Measurements from ENCODE around the gene YTHDF1.

- no peak for TF ChIP-seq ARNTL (CRISPR knock-in tag; IDR thresholded peaks at IDR 0.05; ENCODE audit: borderline replicate concordance, low read depth)
- TF ChIP-seq, protein P1, sequence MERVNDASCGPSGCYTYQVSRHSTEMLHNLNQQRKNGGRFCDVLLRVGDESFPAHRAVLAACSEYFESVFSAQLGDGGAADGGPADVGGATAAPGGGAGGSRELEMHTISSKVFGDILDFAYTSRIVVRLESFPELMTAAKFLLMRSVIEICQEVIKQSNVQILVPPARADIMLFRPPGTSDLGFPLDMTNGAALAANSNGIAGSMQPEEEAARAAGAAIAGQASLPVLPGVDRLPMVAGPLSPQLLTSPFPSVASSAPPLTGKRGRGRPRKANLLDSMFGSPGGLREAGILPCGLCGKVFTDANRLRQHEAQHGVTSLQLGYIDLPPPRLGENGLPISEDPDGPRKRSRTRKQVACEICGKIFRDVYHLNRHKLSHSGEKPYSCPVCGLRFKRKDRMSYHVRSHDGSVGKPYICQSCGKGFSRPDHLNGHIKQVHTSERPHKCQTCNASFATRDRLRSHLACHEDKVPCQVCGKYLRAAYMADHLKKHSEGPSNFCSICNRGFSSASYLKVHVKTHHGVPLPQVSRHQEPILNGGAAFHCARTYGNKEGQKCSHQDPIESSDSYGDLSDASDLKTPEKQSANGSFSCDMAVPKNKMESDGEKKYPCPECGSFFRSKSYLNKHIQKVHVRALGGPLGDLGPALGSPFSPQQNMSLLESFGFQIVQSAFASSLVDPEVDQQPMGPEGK (CRISPR knock-in tag; IDR thresholded peaks at IDR 0.05; ENCODE audit: borderline replicate concordance), result no peak
- no peak for TF ChIP-seq ZFP3 (CRISPR knock-in tag; IDR thresholded peaks at IDR 0.05)
Measured at GRCh38 chr20:63151554-63152321, 64.2 kb downstream of the YTHDF1 start.
